Esophagus muscularis mucosa (tissue), 4 donors: ENCODE results near the gene MARCHF7. TPM values are rescaled to one million over a fixed set of nuclear protein-coding genes. Genes with fewer than 3 reads are reported as not detected.

Experiments used
- DNase-seq: peaks from one replicate; pipeline ENCODE4 v3.0.0-alpha.2; 2017; ENCODE audit errors: extremely low spot score
- H3K27ac ChIP-seq, 4 donors: fragments of 200-600 bp; sonication (generic); replicated peaks in 1 of 4; 1 replicate in 3 of 4; 2 replicates in 1 of 4; pipeline ENCODE4 v1.5.1; 2016 to 2019; ENCODE audit warnings: mild to moderate bottlenecking in 1 of 4
- H3K27me3 ChIP-seq, 4 donors: fragments of 200-600 bp; sonication (generic); one replicate each; pipeline versions ENCODE4 v1.5.1 to v1.6.0; 2016 to 2019
- H3K36me3 ChIP-seq, 4 donors: fragments of 200-600 bp; sonication (generic); one replicate each; pipeline ENCODE4 v1.5.1; 2016 to 2019
- H3K4me1 ChIP-seq, 4 donors: fragments of 200-600 bp; sonication (generic); one replicate each; pipeline ENCODE4 v1.5.1; 2016 to 2019
- H3K4me3 ChIP-seq, 4 donors: fragments of 200-600 bp; sonication (generic); 1 replicate in 2 of 4; 2 replicates in 2 of 4; pipeline ENCODE4 v1.5.1; 2016 to 2019; ENCODE audit warnings: mild to moderate bottlenecking in 4 of 4, moderate library complexity in 1 of 4
- H3K9me3 ChIP-seq, 4 donors: fragments of 200-600 bp; sonication (generic); 1 replicate in 3 of 4; 2 replicates in 1 of 4; pipeline ENCODE4 v1.5.1; 2016 to 2019
- EP300 ChIP-seq: sonication (generic); formaldehyde crosslinking; IDR thresholded peaks from one replicate; pipeline ENCODE4 v1.6.1; 2017; ENCODE audit warnings: antibody characterized with exemption
- POLR2A ChIP-seq: fragments of 450-650 bp; IDR thresholded peaks from one replicate; pipeline ENCODE4 v1.6.1; 2017; ENCODE audit warnings: antibody characterized with exemption, moderate library complexity, mild to moderate bottlenecking, low read depth
- POLR2AphosphoS5 ChIP-seq, 2 donors: sonication (generic); formaldehyde crosslinking; IDR thresholded peaks; one replicate each; pipeline ENCODE4 v1.6.1; 2017; ENCODE audit warnings: antibody characterized with exemption in 2 of 2
- WGBS: methylation state at CpG from one replicate; pipeline ENCODE4 v1.1.5; 2018; 5-methylcytosine and 5-hydroxymethylcytosine counted together
- intact Hi-C: fragments of 100-400 bp; cut with DNase I; formaldehyde crosslinking; loops from one replicate; pipeline ENCODE4 v1.15.1; 2023
- total RNA-seq, 4 donors: library from RNA; depleted of rRNA; stranded (reverse); fragments of >200 nt; gene quantifications; one replicate each; pipeline versions ENCODE4 v1.1.0 to v1.2.1, GENCODE V29; 2016
- TF ChIP-seq, protein P1 (sequence below), 3 experiments: fragments of 200-600 bp in 2 of 3; fragments of 450-650 bp in 1 of 3; sonication (generic) in 2 of 3; IDR thresholded peaks; one replicate each; pipeline ENCODE4 v1.5.1; 2017 to 2019; ENCODE audit warnings: antibody characterized with exemption in 3 of 3, mild to moderate bottlenecking in 2 of 3, moderate library complexity in 1 of 3

Gene MARCHF7
- total RNA-seq, 4 donors from 2014 or later: 60.1 to 101 (median 89.4) TPM

DNA sequence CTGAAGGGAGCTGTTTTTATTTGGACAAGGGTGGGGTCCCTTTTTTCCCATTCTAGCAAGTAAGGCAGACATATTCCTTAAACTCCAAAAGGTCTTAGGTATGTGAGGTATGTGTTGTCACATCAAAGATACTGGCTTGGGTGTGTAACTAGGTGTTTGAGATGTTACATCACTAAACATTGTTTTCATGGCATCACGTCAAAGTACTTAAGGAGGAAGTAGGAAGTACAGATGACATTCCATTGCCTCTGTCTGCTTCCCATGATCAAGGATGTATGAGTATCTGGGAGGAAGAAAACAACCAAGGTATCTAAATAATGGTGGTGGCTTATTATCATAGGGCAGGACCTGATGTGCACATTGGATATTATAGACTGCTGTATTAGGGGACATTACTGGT is 46.4 kb downstream of the MARCHF7 start:
- TF ChIP-seq POLR2A: no peak
- H3K36me3 ChIP-seq: peaks cover 15 to 80% (median 30%) of the 10 kb centered on the region in 4 donors
- WGBS: 78% methylated on average over 1 of the region's 1 CpG
- H3K27me3 ChIP-seq: no peaks in the 10 kb centered on the region
- no peak for DNase-seq
- H3K27ac ChIP-seq: no peak overlapping the region
- H3K4me1 ChIP-seq: peaks cover 4 to 34% (median 19%) of the 10 kb centered on the region in 4 donors
- intact Hi-C loops: no loop called here
- no peaks in the 10 kb centered on the region for H3K9me3 ChIP-seq
- H3K4me3 ChIP-seq: no peak overlapping the region

- Histone ChIP-seq H3K27ac (no peak overlapping the region), H3K4me1 (peaks cover 4 to 26% (median 14%) of the 10 kb centered on the region in 4 donors), H3K9me3 (no peaks in the 10 kb centered on the region), H3K27me3 (no peaks in the 10 kb centered on the region), H3K4me3 (no peak overlapping the region), H3K36me3 (peaks cover 15 to 80% (median 32%) of the 10 kb centered on the region in 4 donors)
- intact Hi-C loops: no loop called here
- TF ChIP-seq POLR2AphosphoS5 (IDR thresholded peaks at IDR 0.05): no peak
- TF ChIP-seq, protein P1, sequence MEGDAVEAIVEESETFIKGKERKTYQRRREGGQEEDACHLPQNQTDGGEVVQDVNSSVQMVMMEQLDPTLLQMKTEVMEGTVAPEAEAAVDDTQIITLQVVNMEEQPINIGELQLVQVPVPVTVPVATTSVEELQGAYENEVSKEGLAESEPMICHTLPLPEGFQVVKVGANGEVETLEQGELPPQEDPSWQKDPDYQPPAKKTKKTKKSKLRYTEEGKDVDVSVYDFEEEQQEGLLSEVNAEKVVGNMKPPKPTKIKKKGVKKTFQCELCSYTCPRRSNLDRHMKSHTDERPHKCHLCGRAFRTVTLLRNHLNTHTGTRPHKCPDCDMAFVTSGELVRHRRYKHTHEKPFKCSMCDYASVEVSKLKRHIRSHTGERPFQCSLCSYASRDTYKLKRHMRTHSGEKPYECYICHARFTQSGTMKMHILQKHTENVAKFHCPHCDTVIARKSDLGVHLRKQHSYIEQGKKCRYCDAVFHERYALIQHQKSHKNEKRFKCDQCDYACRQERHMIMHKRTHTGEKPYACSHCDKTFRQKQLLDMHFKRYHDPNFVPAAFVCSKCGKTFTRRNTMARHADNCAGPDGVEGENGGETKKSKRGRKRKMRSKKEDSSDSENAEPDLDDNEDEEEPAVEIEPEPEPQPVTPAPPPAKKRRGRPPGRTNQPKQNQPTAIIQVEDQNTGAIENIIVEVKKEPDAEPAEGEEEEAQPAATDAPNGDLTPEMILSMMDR (IDR thresholded peaks at IDR 0.05): no peak
- TF ChIP-seq POLR2A: no peak
- TF ChIP-seq EP300: no peak
- 86% methylated on average over 3 of the region's 3 CpGs for WGBS
- no peak for DNase-seq
Measured at GRCh38 chr2:159759577-159759976, 47.3 kb downstream of the MARCHF7 start.

DNA sequence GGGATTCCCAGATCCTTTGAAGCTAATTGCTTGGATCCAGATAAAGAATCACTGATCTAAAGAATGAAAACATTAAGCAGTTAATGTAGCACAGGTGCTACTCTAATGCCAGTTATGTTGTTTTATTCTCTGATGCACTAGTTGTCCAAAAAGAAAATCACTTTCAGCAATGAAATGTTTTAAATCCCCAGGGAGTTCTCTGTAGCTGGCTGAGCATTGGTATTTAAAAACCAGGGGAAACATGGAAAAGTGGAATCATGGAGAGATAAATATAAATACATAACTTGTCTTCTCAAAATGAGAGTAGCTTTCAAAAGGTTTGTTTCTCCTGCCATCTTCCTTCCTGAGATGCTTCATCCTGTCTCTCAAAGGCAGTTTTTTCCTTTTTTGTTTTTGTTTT is 48.0 kb downstream of the MARCHF7 start:
- H3K4me3 ChIP-seq: no peak overlapping the region
- intact Hi-C loops: no loop called here
- peaks cover 15 to 74% (median 35%) of the 10 kb centered on the region in 4 donors for H3K36me3 ChIP-seq

GRCh38 chr2:159762075-159762474 is 49.8 kb downstream of the MARCHF7 start:
- 28% methylated on average over 1 of the region's 1 CpG for WGBS
- H3K4me3 ChIP-seq: no peak overlapping the region
- no peaks in the 10 kb centered on the region for H3K27me3 ChIP-seq
- H3K9me3 ChIP-seq: no peaks in the 10 kb centered on the region
- no peak for DNase-seq
- peaks cover 7 to 69% (median 42%) of the 10 kb centered on the region in 4 donors for H3K36me3 ChIP-seq
- no peak overlapping the region for H3K27ac ChIP-seq
- peaks cover 4 to 24% (median 14%) of the 10 kb centered on the region in 4 donors for H3K4me1 ChIP-seq
- intact Hi-C loops: no loop called here
- TF ChIP-seq EP300: no peak
- TF ChIP-seq POLR2A: no peak
- TF ChIP-seq POLR2AphosphoS5 (IDR thresholded peaks at IDR 0.05): no peak
- TF ChIP-seq, protein P1 (IDR thresholded peaks at IDR 0.05): no peak

More for the DNA sequence above, 48.0 kb downstream of the MARCHF7 start:
- no peak overlapping the region for H3K27ac ChIP-seq
- TF ChIP-seq, protein P1 (IDR thresholded peaks at IDR 0.05): no peak
- TF ChIP-seq POLR2A: no peak
- TF ChIP-seq POLR2AphosphoS5 (IDR thresholded peaks at IDR 0.05): no peak
- no peak for TF ChIP-seq EP300
- DNase-seq: no peak
- H3K9me3 ChIP-seq: no peaks in the 10 kb centered on the region
- H3K27me3 ChIP-seq: no peaks in the 10 kb centered on the region
- H3K4me1 ChIP-seq: peaks cover 4 to 24% (median 11%) of the 10 kb centered on the region in 4 donors

Other genes with a start within 250 kb of the MARCHF7 start
- 10 to 100 TPM; 76.3 to 97.2 (median 91.0) TPM for gene BAZ2B, start 96.0 kb upstream of the MARCHF7 start, total RNA-seq
- 10 to 100 TPM; 30.8 to 46.9 (median 34.9) TPM for gene CD302, start 85.7 kb downstream of the MARCHF7 start, total RNA-seq
- gene LY75, start 192.2 kb downstream of the MARCHF7 start, total RNA-seq: 1 to 10 TPM in 3 of 4 donors, under 1 TPM in 1; 0.97 to 2.5 (median 1.3) TPM